Testis (tissue), 2 donors: ENCODE data around the gene TNIP3.

Experiments used
- CTCF ChIP-seq, 3 experiments: fragments of 450-650 bp in 2 of 3; fragments of 200-600 bp in 1 of 3; sonication (generic) in 1 of 3; IDR thresholded peaks; one replicate each; pipeline ENCODE4 v1.5.1; 2016 to 2019; ENCODE audit warnings: antibody characterized with exemption in 3 of 3, mild to moderate bottlenecking in 2 of 3, moderate library complexity in 1 of 3
- POLR2A ChIP-seq: fragments of 450-650 bp; IDR thresholded peaks from one replicate; pipeline ENCODE4 v1.6.1; 2017; ENCODE audit warnings: antibody characterized with exemption, mild to moderate bottlenecking, moderate library complexity

DNA sequence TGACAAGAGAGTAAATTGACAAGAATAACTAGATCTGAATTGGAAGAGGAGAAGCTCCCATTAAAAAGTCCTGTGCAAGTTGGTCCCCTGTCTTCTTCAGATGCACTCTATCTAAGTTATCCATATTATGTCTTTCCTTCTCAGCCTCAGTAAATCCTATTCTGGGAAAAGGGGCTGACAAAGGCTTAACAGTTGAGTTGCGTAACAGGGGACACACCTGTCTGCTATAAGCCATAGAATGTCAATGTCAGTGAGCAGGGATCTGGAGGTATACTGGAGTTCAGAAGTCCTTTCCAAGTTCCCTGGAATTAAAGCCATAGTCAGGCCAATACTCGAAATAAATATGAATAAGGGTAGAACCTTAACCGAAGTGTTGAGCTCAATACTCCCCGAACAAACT, 26.3 kb upstream of the TNIP3 start:
- no peak for TF ChIP-seq CTCF (IDR thresholded peaks at IDR 0.05)
- TF ChIP-seq POLR2A, result no peak
